Measurements from ENCODE around the gene UTS2B.

The UTS2B gene

DNA sequence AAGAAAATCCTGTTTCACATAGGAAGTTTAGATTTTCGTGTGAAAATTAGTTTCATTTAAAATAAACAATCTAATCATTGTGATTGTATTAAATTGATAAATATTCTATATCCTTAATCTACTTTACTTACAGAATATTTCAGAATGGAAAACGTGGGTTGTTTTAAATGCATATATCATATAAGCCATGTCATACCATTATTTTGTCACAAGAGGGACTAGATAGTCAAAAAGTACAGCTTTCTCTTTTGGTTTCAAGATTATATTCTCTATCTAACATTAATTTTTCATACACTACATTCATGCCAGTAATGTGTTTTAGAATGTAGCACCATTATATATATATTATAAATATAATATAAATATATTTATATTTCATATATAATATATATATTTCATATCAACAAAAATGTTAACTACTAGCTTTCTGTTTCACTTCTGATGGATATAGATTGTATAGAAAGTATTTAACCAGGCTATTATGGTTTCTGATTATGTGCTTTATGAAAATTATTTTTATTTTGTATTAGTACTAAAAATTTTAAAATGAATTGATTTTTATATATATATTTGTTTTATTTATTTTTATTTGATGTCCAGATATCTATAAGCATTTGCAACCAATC, 86.0 kb downstream of the UTS2B start:
- DNase-seq (ENCODE audit: low read depth in 3 of 3, low spot score in 1 of 3), result no peak

GRCh38 chr3:191240486-191240885, 89.8 kb downstream of the UTS2B start:
- DNase-seq (ENCODE audit: low read depth in 3 of 3, low spot score in 1 of 3), result no peak

GRCh38 chr3:191239407-191240031, 90.8 kb downstream of the UTS2B start:
- DNase-seq (ENCODE audit: low read depth in 3 of 3, low spot score in 1 of 3), result no peak

DNA sequence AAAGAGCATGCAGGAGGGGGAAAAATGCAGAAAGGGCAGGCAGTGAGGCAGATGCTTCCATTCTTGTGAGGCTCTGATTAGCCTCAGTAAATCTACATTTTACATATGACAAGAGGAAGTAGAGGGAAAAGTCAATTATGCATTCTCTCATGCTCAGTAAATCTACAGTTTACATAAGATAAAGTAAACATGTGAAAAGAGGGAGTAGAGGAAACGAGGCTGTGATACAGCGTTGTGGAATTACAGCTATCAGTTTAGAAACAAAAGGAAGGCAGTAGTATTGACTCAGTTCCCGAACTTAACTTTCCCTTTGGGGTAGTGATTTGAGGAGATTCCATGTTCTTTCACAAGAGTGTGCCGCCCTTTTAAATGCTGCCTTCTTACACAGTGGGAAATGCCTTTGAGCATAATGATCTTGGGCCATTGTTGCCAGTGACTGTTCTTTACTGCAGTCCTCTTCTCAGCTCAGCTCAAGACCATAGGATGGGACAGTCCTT, 92.0 kb downstream of the UTS2B start:
- DNase-seq (ENCODE audit: low read depth in 3 of 3, low spot score in 1 of 3), result no peak

DNA sequence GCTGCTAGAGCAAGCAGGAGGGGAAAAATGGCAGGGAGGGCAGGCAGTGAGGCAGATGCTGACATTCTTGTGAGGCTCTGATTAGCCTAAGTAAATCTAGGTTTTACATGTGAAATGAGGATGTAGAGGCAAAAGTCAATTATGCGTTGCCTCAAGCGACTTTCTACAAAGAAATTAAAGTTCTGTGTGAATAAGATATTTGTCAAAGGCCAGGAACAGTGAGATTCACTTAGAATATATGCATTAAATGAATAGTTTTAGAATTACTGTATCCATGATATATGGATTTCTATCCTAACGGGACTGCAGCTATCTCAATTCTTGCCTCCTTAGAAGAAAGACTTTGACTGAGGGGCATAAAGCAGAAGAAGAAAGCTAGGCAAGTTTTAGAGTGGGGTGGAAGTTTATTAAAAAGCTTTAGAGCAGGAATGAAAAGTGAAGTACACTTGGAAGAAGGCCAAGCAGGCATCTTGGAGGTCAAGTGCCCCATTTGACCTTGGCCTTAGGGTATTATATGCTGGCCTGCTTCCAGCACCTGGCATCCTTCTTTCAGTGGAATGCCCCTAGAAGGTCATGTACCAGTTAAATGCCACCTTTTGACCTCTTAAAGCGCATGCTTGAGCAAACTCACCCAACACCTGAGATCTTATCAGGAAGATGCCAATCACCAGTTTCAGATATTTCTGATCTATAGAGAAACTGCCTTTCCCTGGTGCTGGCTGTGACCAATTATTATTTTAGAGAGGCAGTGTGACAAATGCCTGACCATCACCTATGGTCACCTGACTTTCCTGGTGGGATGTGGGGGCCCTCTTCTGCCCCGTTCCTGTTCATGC, 93.1 kb downstream of the UTS2B start:
- no peak for DNase-seq (ENCODE audit: low read depth in 3 of 3, low spot score in 1 of 3)

DNA sequence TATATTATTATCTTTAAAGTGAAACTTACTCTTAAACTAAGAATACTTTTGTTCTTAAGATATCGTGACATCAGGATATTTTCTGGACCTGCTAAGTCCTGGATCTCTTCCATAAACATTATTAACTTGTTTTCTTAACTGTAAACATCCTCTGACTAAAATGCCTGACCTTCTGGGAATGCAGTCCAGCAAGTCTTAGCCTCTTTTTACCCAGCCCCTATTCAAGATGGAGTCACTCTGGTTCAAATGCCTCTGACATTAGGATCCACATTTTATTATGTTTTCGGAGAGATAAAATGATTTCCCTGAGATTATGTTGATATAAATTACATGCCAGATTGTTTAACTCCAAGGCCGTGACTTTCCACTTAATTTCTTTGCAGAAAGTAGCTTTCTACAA, 93.7 kb downstream of the UTS2B start:
- DNase-seq (ENCODE audit: low read depth in 3 of 3, low spot score in 1 of 3), result no peak

- DNase-seq (ENCODE audit: low read depth in 3 of 3, low spot score in 1 of 3), result no peak
Observed at GRCh38 chr3:191235331-191236314, 94.7 kb downstream of the UTS2B start.

DNA sequence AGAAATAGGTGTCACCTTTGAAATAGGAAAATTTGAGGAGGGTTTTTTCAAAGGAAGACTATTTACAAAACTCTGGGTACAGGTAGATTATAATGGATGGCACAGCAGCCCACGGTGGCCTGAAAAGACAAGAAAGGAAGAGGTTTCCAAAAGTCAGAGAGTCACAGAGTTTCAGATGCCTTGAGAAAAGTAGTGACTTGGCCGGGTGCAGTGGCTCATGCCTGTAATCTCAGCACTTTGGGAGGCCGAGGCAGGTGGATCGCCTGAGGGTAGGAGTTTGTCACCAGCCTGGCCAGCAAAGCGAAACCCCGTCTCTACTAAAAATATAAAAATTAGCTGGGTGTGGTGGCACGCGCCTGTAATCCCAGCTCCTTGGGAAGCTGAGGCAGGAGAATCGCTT, 96.1 kb downstream of the UTS2B start:
- DNase-seq (ENCODE audit: low read depth in 3 of 3, low spot score in 1 of 3), result no peak

DNA sequence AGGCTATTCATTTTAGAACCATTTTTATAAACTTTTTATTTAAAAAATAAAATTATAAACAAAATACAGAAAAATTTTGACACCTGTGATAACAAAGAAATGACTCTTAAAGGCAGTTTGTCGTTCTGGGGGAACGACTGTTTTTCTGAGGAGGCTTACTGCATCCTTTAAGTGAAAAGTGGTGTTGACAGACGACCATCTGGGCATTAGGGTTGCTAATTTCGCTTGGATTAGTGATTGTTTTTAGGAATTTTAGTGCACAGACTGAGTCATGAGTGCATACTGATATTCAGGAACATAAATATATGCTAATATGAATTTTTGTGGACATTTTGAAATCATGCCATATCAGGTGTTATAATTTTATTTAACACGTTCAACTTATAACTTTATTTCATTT, 102.8 kb downstream of the UTS2B start:
- DNase-seq (ENCODE audit: low read depth in 3 of 3, low spot score in 1 of 3), result no peak

DNA sequence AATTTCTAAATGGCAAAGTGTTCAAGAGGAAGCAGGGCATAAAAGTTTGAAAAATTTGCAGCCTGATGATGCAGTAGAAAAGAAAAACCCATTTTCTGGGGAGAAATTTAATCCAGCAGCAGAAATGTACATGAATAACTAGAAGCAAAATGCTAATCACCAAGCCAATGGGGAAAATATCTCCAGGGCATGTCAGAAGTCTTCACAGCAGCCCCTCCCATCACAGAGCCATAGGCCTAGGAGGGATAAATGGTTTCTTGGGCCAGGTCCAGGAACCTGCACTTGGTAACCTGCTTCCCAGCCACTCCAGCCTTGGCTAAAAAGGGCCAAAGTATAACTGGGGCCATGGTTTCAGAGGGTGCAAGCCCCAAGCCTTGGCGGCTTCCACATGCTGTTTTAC, 108.7 kb downstream of the UTS2B start:
- DNase-seq (ENCODE audit: low read depth in 3 of 3, low spot score in 1 of 3), result no peak

GRCh38 chr3:191220908-191221307, 109.4 kb downstream of the UTS2B start:
- DNase-seq (ENCODE audit: low read depth in 3 of 3, low spot score in 1 of 3), result no peak

- DNase-seq (ENCODE audit: low read depth in 3 of 3, low spot score in 1 of 3), result no peak
Observed at GRCh38 chr3:191217301-191217700, 113.0 kb downstream of the UTS2B start.
